GM21619 (cell line): ENCODE measurements around the gene FAM120A.
A peak's percentile ranks its signal among the peaks of the same experiment; 100 is the strongest.

Source experiments
- ATAC-seq: cut with Tn5 transposase; IDR thresholded peaks from one replicate; pipeline ENCODE4 v1.9.1; 2021; ENCODE audit not compliant: unreplicated experiment

FAM120A gene

GRCh38 chr9:93447655-93448054 is 3.8 kb upstream of the FAM120A start:
- ATAC-seq = no peak

- peak; percentile 21 for ATAC-seq
Measured at GRCh38 chr9:93451849-93452709, 594 bp downstream of the FAM120A start.

GRCh38 chr9:93452710-93453046 is 1.2 kb downstream of the FAM120A start:
- no peak for ATAC-seq

GRCh38 chr9:93453047-93453914 is 1.8 kb downstream of the FAM120A start, which contains the start of gene FAM120AOS:
Gene FAM120AOS (minus strand): TSS chr9:93453581. CDS start chr9:93452709, 872 bp downstream.
- ATAC-seq = peak; percentile 56

DNA sequence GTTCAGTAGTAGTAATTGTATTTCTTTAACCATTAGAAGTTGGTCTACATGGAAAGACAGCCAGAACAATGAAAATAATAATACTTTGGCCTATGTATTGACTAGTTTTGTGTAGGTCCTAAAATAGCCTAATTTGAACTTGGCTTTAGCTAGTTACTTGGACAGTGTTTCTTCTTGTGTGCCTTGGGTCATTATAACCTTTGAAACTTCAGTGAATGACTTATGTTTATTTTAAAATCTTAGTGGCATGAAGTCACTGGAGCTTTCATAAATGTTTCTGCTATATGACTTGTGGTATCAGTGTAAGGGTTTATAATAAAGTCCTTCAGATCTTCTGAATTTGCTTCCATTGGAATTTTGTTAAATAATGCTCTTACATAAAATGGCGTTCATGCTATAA is 4.5 kb downstream of the FAM120A start:
- ATAC-seq = no peak

- no peak for ATAC-seq
Measured at GRCh38 chr9:93456504-93456903, 5.0 kb downstream of the FAM120A start.

DNA sequence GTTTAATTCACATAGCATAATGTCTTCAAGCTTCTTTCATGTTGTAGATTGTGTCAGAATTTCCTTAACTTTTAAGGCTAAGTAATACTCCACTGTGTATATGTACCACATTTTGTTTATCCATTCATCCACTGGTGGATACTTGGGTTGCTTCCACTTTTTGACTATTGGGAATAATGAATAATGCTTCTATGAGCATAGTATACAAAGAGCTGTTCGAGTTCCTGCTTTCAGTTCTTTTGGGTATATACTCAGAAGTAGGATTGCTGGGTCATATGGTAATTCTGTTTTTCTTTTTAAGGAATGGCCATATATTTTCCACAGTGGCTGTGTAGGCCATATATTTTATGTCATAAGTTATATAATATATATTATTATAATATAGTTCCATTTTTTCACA is 5.5 kb downstream of the FAM120A start:
- no peak for ATAC-seq

GRCh38 chr9:93458712-93459111 is 7.2 kb downstream of the FAM120A start:
- ATAC-seq = no peak

DNA sequence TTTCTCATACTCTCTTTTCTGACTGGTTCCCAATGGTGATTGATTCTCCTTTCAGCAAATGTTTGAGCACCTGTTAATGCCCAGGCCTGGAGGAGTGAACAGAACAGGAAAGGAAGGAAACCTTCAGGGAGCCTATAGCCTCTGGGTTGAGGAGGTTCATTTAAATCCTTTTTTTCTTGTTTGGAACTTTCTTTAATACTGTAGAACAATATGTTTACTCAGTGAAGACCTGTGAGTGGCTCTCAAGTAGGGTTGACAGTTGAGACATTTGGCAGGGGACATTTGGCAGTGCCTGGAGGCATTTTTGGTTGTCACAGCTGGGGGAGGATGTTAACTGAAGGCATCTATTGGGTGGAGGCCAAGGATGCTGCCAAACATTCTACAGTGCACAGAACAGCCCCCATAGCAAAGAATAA is 8.0 kb downstream of the FAM120A start:
- ATAC-seq = no peak

- no peak for ATAC-seq
Measured at GRCh38 chr9:93460689-93461413, 9.4 kb downstream of the FAM120A start.

GRCh38 chr9:93461414-93461743 is 9.9 kb downstream of the FAM120A start:
- ATAC-seq = no peak

GRCh38 chr9:93461821-93462220 is 10.3 kb downstream of the FAM120A start:
- no peak for ATAC-seq

- no peak for ATAC-seq
Measured at GRCh38 chr9:93463638-93464248, 12.3 kb downstream of the FAM120A start.

DNA sequence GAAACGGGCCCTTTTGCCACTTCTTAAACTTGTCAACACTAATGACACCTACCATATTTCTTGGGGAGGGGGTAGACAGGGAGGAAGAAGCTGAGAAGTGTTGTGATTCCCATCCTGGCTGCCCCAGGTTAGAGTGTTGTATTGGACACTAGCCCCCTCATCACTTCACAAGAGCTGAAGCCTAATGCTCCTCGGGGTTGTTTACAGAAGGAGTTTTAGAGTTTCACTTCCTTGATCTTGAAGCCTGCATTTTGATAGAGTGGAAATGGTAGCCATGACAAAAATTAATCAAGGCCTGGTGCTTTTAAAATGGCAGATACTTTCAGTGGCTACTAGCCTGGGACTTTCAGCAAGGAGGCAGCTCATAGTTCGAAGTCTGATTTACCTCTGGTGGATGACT is 12.9 kb downstream of the FAM120A start:
- ATAC-seq = no peak

GRCh38 chr9:93464876-93465275 is 13.4 kb downstream of the FAM120A start:
- ATAC-seq = no peak

GRCh38 chr9:93465855-93466254 is 14.4 kb downstream of the FAM120A start:
- ATAC-seq = no peak

GRCh38 chr9:93466416-93467061 is 15.1 kb downstream of the FAM120A start:
- ATAC-seq = no peak

DNA sequence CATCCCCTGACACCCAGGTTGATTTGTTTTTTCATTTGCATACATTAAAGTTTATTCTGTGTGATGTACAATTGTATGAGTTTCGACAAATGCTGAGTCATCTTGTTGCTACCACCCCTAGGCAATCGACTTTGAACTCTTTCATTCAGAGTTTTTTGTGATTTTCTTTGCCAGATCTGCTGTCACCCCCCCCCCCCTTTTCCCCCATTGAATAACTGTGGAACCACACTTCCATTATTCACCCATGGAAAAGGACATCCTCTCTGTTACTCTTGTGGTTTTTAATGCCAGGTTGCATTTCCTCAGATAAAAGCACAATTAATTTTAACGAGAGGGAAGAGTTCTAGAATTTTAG is 15.6 kb downstream of the FAM120A start:
- ATAC-seq = no peak

DNA sequence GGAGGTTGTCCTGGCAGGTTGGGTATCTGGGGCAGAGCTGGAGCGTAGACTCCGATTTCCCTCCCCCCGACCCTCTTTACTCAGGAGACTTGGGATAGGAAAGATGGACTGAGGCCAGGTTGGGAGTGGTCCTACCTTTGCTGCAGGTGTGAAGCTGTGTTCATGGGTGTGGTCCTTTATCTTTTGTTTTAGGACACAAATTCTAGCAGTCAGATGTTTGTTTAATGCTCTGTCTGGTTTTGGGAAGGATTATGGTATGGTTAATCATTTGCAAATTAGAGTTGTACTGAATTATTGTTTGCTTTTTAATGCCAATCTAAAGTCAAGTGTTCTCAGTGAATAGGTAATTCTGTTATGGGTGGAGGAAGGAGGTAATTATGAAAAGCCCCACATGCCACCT is 16.0 kb downstream of the FAM120A start:
- ATAC-seq = no peak

DNA sequence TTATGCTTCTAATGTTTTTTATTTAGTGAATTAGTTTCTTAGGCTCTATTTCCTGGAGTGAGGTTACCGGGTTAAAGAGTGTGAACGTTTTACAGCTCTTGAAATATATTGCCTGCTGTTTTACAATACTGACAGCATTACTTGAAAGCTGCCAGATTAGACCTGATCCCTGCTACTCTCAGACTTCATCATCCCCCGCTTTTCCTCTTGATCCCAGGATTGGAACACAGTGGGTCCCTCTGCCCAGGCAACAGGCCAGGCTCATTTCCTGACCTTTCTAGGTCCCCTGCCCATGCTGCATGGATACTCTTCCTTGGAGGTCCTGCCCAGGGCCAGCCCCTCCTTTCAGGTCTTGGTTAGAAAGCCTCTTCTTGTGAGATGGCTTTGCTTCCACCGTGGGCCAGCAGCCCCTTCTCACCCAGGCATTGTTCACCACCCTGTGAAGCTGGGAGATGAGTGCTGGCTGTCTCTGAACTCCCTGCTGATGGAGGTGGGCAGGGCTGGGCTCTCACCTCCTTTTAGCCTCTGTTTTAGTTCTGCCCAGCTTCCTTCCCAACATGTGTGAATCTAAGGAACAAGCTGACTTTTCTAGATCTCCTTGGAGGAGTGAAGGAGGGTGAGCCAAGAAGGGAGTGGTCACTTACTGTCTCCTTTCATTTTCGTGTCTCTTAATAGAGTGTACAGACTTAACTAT is 17.4 kb downstream of the FAM120A start:
- ATAC-seq = no peak
